HCT116 (cell line): ENCODE measurements around the gene KNOP1.

ENCODE experiments used
- FOSL1 ChIP-seq: IDR thresholded peaks from 2 replicates; pipeline ENCODE4 v1.6.1; 2012; ENCODE audit warnings: low read depth
- POLR2A ChIP-seq: IDR thresholded peaks from 2 replicates; pipeline ENCODE4 v1.7.0; 2011; ENCODE audit warnings: borderline replicate concordance; ENCODE audit not compliant: insufficient read depth, insufficient read length; ENCODE audit errors: extremely low read depth
- POLR2AphosphoS5 ChIP-seq: IDR thresholded peaks from 2 replicates; pipeline ENCODE4 v1.6.1; 2011; ENCODE audit warnings: mild to moderate bottlenecking, low read depth, low read length, moderate library complexity
- SIN3A ChIP-seq: IDR thresholded peaks from 2 replicates; pipeline ENCODE4 v1.6.1; 2012; ENCODE audit warnings: low read depth
- TF ChIP-seq, protein P1 (sequence below), 3 experiments: fragments of 200-600 bp in 1 of 3; sonication (generic) in 1 of 3; IDR thresholded peaks in 2 of 3; conservative IDR thresholded peaks in 1 of 3; 2 replicates each; pipeline ENCODE4 v1.5.1; 2012 to 2017; ENCODE audit warnings: low read depth in 2 of 3, low read length in 2 of 3, antibody characterized with exemption in 1 of 3, borderline replicate concordance in 1 of 3, control low read depth in 1 of 3, mild to moderate bottlenecking in 1 of 3, mixed read lengths in 1 of 3, mixed run types in 1 of 3, moderate library complexity in 1 of 3; ENCODE audit not compliant: insufficient read depth in 1 of 3
- TF ChIP-seq, protein P2 (sequence below): IDR thresholded peaks from 2 replicates; pipeline ENCODE4 v1.6.1; 2011; ENCODE audit warnings: mild to moderate bottlenecking, low read length, moderate library complexity; ENCODE audit not compliant: insufficient replicate concordance; ENCODE audit errors: extremely low read depth

DNA sequence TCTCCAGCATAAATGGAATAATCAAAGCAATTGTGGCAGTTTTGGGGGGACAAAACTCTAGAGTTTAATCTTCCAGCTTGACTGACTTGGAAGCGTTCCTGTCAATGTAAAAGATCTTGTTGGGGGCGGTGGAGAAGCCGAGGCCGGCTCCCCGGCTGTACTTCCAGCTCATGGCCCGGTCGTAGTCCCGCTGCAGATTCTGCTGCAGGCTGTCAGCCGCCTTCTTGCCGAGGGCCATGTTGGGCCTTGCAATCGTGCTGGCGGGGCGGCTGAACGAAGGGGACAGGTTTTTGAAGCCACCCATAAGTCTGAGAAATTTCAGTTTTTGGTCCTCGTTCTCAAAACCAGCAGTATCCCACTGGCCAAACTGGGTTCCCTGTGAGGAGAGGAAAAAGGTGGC, 11.2 kb downstream of the KNOP1 start:
- TF ChIP-seq POLR2AphosphoS5 = no peak
- TF ChIP-seq POLR2A = no peak
- TF ChIP-seq, protein P1, sequence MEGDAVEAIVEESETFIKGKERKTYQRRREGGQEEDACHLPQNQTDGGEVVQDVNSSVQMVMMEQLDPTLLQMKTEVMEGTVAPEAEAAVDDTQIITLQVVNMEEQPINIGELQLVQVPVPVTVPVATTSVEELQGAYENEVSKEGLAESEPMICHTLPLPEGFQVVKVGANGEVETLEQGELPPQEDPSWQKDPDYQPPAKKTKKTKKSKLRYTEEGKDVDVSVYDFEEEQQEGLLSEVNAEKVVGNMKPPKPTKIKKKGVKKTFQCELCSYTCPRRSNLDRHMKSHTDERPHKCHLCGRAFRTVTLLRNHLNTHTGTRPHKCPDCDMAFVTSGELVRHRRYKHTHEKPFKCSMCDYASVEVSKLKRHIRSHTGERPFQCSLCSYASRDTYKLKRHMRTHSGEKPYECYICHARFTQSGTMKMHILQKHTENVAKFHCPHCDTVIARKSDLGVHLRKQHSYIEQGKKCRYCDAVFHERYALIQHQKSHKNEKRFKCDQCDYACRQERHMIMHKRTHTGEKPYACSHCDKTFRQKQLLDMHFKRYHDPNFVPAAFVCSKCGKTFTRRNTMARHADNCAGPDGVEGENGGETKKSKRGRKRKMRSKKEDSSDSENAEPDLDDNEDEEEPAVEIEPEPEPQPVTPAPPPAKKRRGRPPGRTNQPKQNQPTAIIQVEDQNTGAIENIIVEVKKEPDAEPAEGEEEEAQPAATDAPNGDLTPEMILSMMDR (IDR thresholded peaks at IDR 0.05 in 2 of 3, conservative IDR thresholded peaks at IDR 0.05 in 1 of 3; ENCODE audit: borderline replicate concordance in 1 of 3, insufficient read depth in 1 of 3, low read depth in 2 of 3, low read length in 2 of 3) = no peak
- TF ChIP-seq SIN3A = no peak
- TF ChIP-seq FOSL1 = no peak
- TF ChIP-seq, protein P2, sequence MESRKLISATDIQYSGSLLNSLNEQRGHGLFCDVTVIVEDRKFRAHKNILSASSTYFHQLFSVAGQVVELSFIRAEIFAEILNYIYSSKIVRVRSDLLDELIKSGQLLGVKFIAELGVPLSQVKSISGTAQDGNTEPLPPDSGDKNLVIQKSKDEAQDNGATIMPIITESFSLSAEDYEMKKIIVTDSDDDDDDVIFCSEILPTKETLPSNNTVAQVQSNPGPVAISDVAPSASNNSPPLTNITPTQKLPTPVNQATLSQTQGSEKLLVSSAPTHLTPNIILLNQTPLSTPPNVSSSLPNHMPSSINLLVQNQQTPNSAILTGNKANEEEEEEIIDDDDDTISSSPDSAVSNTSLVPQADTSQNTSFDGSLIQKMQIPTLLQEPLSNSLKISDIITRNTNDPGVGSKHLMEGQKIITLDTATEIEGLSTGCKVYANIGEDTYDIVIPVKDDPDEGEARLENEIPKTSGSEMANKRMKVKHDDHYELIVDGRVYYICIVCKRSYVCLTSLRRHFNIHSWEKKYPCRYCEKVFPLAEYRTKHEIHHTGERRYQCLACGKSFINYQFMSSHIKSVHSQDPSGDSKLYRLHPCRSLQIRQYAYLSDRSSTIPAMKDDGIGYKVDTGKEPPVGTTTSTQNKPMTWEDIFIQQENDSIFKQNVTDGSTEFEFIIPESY = no peak
